Epithelial cell of proximal tubule (primary cell): ENCODE results near the gene ZNF451. TPM values are rescaled to one million over a fixed set of nuclear protein-coding genes. Genes with fewer than 3 reads are reported as not detected.
A peak's percentile ranks its signal among the peaks of the same experiment; 100 is the strongest.

Source experiments
- DNase-seq: peaks from one replicate; pipeline ENCODE4 v3.0.0-alpha.2; 2011; ENCODE audit warnings: low read depth
- H3K4me3 ChIP-seq: 2 replicates; pipeline ENCODE4 v1.5.1; 2011; ENCODE audit warnings: low read depth, mild to moderate bottlenecking, low read length
- total RNA-seq: library from RNA; depleted of rRNA; stranded (reverse); fragments of >200 nt; gene quantifications from 2 replicates; pipeline ENCODE4 v1.2.3, GENCODE V29; 2015
- TF ChIP-seq, protein P1 (sequence below): conservative IDR thresholded peaks from 2 replicates; pipeline ENCODE4 v1.5.1; 2012; ENCODE audit warnings: low read depth, mild to moderate bottlenecking, low read length

The ZNF451 gene
- total RNA-seq, 1 donor from 2014 or later: 16.4 TPM

DNA sequence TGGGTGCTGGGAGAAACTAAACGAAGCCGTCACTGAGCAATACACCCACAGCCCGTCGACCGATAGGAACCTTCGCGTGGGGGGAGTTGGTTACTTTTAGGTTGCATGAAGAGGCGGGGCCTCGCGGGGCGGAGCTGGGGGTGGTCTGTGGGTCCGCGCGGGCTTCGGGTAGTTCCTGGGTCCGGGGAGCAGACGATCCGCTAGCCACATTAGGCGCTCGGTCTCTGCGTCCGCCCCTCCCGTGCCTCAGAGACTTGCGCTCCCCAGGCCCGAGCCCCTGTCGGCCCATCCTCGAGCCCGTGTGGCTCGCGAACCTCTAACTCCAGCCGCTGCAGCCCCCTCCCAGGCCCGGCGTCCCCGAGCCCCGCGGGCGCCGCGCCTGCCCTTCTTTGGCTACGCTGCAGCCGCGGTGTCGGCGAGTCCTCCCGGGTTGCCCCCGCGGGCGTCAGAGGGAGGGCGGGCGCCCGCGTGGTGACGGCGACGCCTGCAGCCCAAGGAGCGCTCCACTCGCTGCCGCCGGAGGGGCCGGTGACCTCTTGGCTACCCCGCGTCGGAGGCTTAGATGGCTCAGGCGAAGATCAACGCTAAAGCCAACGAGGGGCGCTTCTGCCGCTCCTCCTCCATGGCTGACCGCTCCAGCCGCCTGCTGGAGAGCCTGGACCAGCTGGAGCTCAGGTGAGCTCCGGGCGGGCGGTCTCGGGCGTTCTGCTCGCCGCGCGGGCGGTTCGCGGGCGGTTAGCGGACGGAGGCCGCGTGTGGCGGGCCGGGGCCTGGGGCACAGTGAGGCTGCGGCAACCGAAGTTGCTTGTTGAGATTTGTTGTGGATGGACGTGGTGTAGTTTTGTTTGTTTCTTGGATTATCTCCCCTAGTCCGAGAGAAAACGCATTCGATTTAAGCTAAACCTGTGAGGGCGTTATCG is 82.4 kb downstream of the ZNF451 start, which contains the start of gene BAG2:
BAG2 (plus strand) TSS at position 191 of the 920 bp plus-strand sequence; CDS start at position 563, 372 bp downstream.
- DNase-seq: peak; percentile 26
- TF ChIP-seq, protein P1, sequence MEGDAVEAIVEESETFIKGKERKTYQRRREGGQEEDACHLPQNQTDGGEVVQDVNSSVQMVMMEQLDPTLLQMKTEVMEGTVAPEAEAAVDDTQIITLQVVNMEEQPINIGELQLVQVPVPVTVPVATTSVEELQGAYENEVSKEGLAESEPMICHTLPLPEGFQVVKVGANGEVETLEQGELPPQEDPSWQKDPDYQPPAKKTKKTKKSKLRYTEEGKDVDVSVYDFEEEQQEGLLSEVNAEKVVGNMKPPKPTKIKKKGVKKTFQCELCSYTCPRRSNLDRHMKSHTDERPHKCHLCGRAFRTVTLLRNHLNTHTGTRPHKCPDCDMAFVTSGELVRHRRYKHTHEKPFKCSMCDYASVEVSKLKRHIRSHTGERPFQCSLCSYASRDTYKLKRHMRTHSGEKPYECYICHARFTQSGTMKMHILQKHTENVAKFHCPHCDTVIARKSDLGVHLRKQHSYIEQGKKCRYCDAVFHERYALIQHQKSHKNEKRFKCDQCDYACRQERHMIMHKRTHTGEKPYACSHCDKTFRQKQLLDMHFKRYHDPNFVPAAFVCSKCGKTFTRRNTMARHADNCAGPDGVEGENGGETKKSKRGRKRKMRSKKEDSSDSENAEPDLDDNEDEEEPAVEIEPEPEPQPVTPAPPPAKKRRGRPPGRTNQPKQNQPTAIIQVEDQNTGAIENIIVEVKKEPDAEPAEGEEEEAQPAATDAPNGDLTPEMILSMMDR: peak; percentile 26
- peak within 1 kb of the TSS; percentile 72 for H3K4me3 ChIP-seq

DNA sequence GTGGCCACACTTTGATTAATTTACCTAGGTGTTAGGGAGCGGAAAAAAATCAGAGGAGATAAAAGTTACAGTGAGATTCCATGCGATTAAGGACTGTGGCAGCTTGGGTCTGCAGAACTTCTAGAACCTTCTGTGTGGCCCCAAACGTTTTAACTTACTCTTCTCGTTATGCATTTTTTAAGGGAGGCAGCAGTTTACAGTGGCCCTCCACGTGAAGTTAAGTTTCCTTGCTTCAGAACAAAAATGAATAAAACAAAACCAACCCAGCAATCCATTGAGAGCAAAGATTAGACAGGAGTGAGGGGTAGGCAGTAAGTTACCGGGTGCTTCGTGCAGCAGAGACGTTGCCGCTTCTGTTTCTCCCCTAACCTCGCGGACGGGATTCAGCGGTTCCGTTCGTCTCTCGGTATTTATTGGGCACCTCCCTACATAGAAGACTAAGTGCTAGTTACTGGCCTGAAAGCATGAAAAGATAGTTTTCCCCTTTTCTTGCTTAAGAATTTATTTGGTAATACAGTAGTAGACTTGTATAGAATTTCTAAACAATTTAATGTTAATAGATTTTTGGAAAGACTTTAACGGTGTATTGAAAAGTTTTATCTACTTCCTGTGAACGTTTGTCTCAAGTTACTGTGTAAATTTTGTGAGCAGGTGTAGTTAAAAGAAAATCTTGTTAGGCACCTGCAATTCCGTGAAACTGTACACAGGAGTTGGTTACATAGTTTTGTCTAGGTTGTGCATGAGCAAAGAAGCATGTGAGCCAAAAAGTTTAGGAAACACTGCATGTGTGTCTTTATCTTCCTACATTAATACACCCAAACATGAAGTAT is 83.3 kb downstream of the ZNF451 start:
- peak overlapping the region; percentile 72 for H3K4me3 ChIP-seq
- TF ChIP-seq, protein P1: no peak
- DNase-seq: peak; percentile 20

DNA sequence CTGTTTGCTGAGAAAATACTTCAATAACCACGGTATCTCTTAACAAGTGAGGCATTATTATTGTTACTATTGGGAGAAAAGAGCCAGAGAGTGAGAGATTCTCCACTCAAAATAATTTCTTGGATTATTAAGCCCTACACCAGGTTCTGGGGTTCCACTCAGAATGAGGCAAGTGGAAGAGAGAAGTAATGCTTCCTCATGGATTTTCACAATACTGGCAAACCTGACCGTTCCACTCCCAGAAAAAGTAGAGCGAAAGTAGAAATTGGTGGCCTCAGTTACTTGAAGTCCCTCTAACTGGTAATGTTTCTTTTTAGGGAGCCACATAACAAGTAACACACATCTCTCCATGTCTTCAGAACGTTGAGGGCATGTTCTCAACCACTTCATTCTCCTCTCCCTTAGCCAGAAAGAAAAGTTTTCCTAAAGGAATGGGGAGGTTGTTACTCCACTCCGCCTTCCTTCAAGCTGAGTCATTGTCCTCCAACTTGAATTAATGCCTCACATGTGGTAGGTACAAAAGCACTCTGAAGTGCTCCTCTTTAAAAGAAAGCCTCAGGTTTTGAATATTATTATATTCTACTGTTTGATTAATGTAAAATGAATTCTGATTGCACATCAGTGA is 84.0 kb downstream of the ZNF451 start:
- peak overlapping the region; percentile 72 for H3K4me3 ChIP-seq
- TF ChIP-seq, protein P1: no peak
- DNase-seq: peak; percentile 55

DNA sequence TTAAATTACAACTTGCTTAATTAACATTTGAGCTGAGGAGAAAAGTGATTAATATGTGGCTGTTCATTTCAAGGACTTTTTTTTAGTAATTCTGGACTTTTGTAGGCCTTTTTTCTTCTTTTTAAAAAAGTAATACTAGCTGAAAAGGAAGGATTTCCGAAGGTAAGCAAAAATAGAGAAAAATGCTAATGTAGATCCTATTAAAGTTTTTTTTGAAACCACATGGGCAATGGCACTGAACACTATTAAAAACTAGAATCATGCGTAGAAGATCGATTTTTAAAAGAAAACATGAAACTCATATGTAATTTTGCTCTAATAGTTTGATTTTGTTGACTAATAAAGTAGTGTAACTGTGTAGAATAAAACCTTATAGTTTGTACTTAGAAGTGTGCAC is 84.5 kb downstream of the ZNF451 start:
- TF ChIP-seq, protein P1: no peak
- peak overlapping the region; percentile 72 for H3K4me3 ChIP-seq
- no peak for DNase-seq

DNA sequence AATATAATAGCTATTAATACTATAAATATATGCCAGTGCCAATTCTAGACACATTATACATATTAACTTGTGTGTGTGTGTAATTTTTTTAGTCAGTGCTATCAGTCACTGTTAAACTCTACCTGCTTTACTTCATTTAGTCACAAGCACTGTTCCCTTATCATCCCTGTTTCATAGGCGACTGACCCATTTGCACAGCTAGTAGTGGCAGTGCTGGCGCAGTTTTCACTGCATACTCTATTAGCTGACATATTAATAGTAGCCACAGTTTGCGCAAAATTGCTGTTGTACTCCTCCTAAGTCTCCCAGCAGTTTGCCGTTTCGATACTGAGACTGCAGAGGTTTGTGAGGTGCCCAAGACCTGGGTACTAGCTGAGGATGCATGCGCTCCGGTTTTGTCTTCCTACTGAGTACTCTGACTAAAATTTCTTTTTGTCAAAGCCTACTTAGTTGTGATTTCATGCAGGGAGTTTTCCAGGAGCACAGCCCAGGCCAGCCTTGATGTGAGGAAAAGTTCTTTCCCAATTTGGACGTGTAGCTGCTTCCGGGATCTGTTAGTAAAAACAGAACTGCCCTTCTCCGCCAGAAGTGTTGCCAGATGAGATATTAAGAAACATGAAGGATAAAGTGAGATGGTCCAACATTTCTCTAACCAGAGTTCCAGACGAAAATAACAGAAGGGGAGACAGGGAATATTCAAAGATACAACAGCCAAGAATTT is 87.7 kb downstream of the ZNF451 start:
- no peak for DNase-seq
- no peak overlapping the region for H3K4me3 ChIP-seq
- TF ChIP-seq, protein P1: no peak

DNA sequence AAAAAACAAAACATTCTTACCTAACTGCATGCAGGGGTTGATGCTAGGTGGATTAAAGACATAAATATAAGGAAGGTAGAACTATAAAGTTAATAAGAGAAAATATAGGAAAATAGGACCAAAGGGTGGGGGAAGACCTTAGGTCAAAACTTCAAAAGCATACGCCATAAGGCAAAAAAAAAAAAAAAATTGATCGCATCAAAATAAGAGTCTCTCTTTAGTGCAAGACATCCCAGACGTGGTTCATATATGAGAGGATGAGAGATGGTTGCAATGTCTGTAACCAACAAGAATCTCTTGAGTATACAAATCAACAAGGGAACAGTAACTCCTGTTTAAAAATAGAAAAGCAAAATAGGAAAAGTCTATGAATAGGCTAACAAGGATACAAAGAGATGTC is 90.6 kb downstream of the ZNF451 start:
- H3K4me3 ChIP-seq: no peak overlapping the region
- TF ChIP-seq, protein P1: no peak
- DNase-seq: no peak
